GM12873 (cell line): Measurements from ENCODE around the gene SLCO3A1.

Experiments used
- TF ChIP-seq, protein P1 (sequence below): IDR thresholded peaks from 2 replicates; pipeline ENCODE4 v1.5.1; 2012; ENCODE audit warnings: low read depth, mild to moderate bottlenecking, moderate library complexity, low read length, control low read depth; ENCODE audit not compliant: insufficient read depth; ENCODE audit errors: missing control alignments

SLCO3A1 gene

DNA sequence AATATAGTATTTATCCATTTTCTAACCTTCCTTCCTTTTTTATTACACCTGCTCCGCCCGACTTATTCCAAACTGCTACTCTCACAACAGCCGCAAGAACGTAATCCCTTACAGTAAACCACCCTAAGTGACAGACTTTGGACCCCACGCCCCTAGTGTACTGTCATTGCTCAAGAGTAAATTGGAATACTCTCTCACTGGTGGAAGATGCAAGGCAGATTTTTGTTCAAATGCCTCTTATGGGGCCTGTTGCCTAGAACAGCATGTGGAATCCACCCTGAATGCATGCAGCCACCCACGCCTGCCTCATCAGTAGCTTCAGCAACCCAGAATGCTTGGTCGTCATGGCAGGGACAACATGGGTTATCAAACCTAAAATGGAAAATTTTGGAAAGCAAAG lies 313.9 kb downstream of the SLCO3A1 start:
- TF ChIP-seq, protein P1, sequence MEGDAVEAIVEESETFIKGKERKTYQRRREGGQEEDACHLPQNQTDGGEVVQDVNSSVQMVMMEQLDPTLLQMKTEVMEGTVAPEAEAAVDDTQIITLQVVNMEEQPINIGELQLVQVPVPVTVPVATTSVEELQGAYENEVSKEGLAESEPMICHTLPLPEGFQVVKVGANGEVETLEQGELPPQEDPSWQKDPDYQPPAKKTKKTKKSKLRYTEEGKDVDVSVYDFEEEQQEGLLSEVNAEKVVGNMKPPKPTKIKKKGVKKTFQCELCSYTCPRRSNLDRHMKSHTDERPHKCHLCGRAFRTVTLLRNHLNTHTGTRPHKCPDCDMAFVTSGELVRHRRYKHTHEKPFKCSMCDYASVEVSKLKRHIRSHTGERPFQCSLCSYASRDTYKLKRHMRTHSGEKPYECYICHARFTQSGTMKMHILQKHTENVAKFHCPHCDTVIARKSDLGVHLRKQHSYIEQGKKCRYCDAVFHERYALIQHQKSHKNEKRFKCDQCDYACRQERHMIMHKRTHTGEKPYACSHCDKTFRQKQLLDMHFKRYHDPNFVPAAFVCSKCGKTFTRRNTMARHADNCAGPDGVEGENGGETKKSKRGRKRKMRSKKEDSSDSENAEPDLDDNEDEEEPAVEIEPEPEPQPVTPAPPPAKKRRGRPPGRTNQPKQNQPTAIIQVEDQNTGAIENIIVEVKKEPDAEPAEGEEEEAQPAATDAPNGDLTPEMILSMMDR = no peak

DNA sequence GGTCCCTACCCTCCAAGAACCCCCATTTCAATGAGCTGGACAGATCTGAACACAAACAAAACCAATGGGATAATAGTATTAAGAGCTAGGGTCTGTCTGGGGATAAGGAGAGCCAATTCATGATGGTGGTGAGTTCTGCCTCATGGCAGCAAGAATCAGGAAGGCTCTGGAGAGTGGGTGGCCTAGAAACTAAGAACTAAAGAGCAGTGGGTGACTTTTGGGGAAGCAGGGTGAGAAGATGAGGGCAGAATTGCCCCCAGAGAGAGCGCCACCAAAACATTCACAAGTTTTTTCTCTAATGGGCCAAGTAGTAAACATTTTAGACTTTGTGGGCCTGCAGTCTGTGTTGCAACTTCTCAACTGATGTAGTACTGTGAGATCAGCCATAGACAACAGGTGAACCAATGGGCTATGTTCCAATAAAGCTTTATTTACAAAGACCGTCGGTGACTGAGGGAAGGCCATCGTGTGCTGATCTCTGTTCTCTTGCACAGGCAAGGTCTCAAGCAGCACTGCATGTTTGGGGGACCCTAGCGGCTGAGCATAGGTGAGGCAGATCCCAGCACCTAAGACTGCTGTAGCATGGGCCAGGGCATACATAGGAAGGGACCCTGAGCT lies 314.7 kb downstream of the SLCO3A1 start:
- TF ChIP-seq, protein P1 = no peak

DNA sequence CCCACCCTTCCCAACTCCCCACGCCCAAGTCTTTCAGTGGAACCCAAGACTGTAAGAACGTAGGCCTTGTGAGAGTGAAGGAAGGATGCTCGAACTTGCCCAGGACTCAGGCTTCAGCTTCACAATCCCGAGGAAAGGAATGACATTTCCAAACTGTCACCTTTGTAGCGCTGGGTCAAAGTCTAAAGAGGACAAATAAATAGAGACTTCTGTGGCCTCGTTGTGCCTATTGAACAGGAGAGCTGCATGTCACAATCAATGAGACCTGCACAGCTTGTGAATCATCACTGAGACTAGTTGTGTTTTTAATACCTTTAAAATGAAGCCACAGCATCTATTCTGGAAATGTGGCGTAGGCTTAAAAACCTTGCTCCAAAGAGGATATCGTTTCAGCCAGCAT lies 317.4 kb downstream of the SLCO3A1 start:
- TF ChIP-seq, protein P1 = no peak

DNA sequence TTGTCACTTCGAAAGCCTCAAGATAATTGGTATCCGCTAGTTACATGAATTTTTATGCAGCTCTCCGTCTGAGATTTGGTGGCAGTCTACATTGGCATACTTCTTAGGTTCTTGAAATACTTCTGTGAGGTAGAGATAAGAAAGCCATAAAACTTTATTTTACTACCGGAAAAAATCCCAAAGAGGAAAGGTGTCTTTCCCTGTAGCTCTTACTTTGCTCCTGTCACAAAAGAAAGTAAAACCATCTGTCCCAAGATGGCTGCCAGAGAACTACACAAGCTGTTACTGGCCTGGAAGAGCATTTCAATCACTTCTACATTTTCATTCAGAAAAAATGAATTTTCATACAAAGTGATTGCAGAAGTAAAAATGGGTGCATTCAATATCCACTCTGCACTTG lies 325.4 kb downstream of the SLCO3A1 start:
- TF ChIP-seq, protein P1 = no peak

DNA sequence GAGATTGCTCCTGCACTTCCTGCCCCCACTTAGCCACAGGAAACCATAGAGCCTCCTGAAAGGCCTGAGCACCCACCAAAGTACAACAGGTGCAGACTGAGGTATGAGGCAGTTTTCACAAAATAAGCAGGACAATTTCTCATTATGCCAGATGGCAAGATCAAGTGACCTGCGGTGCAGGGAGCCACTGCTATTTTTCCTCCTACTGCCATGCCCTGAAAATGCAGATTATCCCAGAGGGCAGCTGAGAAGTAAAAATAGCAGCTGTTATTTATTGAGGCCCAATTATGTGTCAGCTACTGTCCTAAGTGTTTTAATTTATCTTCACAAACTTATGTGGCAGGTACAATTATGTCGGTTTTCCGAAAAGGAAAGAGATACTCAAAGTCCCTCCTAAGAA lies 330.6 kb downstream of the SLCO3A1 start:
- TF ChIP-seq, protein P1 = no peak

DNA sequence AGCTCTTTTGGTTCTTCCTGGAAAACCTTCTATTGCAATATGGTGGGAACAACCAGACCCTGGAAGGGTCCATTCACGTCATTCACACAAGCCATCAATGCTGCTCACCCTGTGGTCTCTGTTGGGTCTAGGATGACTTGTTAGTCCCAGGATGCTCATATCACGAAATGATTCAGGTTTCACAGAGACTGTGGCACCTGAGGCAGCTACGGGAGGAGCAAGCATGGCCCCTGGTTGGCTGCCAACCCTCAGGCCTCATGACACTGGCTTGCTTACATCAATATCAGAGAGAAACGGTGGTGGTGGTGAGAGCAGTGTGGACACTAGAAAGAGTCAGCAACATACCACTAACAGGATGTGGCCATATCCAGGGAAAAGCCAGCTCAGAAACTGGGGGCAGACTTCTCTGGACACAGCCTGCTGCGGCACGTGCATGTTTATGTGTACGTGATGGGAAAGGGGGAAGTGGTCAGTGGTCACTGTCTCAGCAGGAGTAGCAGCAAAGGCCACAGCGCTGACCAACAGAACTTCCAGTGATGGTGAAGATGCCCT lies 331.2 kb downstream of the SLCO3A1 start:
- TF ChIP-seq, protein P1 = no peak

DNA sequence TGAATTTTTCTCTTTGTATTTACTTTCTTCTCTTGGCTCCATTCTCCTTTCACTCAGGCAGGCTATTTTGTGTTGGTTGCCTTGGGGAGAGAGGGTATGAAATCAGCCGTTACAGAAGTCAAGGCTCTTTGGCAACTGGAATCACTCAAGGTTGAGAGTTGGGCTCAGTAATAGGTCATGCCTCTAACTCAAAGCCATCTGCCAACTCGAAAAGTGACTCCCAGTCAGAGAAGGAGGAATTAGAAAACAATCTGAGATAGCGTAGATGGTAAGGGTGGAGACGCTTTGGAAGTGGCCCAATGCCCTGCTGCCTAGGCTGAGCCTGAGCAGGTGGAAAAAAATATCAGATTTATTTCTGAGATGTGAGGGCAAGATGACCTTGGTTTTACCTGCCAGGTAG lies 334.5 kb downstream of the SLCO3A1 start:
- TF ChIP-seq, protein P1 = no peak
